Vagina (tissue), 2 donors: ENCODE measurements around the gene NUDT2.

ENCODE experiments used
- POLR2A ChIP-seq, 2 donors: fragments of 450-650 bp; IDR thresholded peaks; one replicate each; pipeline ENCODE4 v1.6.1; 2017; ENCODE audit warnings: antibody characterized with exemption in 2 of 2, mild to moderate bottlenecking in 2 of 2, moderate library complexity in 2 of 2
- TF ChIP-seq, protein P1 (sequence below), 3 experiments: fragments of 450-650 bp in 2 of 3; fragments of 200-600 bp in 1 of 3; sonication (generic) in 1 of 3; IDR thresholded peaks; one replicate each; pipeline ENCODE4 v1.5.1; 2017 to 2019; ENCODE audit warnings: antibody characterized with exemption in 3 of 3, mild to moderate bottlenecking in 2 of 3, moderate library complexity in 2 of 3

DNA sequence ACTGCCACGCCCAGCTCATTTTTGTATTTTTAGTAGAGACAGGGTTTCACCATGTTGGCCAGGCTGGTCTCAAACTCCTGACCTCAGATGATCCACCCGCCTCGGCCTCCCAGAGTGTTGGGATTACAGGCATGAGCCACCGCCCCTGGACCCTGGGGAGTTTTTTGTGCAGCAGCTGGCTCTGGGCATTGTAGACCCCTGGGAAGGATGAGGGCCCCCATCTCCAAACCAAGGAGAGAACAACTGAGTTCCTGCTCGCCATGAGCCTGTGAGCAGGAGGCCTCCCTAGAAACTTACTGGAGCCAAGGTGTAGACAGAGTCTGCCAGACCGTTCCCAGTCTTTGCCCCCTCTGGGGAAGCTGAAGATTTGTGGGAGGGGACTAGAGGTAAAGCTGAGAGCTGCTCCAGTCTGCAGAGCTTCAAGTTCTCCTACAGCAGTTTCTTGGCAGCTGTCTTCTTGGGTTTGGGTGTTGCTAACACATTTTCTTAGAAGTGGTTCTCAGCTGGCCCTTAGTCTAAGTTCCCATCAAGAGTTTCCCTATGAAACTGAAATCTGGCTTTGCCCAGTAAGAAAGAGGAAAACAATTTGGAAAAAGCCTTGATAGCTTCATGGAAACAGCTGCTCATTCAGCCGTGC is 12.4 kb downstream of the NUDT2 start:
- TF ChIP-seq, protein P1, sequence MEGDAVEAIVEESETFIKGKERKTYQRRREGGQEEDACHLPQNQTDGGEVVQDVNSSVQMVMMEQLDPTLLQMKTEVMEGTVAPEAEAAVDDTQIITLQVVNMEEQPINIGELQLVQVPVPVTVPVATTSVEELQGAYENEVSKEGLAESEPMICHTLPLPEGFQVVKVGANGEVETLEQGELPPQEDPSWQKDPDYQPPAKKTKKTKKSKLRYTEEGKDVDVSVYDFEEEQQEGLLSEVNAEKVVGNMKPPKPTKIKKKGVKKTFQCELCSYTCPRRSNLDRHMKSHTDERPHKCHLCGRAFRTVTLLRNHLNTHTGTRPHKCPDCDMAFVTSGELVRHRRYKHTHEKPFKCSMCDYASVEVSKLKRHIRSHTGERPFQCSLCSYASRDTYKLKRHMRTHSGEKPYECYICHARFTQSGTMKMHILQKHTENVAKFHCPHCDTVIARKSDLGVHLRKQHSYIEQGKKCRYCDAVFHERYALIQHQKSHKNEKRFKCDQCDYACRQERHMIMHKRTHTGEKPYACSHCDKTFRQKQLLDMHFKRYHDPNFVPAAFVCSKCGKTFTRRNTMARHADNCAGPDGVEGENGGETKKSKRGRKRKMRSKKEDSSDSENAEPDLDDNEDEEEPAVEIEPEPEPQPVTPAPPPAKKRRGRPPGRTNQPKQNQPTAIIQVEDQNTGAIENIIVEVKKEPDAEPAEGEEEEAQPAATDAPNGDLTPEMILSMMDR (IDR thresholded peaks at IDR 0.05) = no peak
- TF ChIP-seq POLR2A (IDR thresholded peaks at IDR 0.05) = no peak
